ENCODE measurements around the gene FAM120AOS. TPM values are rescaled to one million over a fixed set of nuclear protein-coding genes. Genes with fewer than 3 reads are reported as not detected.

Gene FAM120AOS
- total and polyA plus RNA-seq, 2 of the 8 experiments (the other 6 are each of a cell fraction or from before 2014, with no cell fraction given), result 29.6 to 37.6 TPM

DNA sequence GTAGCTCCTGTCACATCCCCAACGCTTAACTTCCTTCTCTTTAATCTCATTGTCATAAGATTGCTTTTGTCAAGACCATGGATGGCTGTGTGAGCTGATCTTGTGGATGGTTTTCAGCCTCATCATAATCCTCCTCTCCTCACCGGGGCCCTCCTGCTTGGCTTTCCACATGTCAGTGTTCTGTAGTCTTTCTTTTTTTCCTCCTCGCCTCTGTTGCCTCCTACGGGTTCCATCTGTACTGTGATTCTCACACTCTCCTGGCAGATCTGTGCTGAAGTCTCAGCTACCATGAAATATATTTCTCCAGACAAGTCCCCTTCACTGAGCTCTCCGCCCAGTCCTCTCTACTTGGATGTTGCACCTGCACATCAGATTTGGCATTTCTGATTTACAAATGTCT lies 34.9 kb upstream of the FAM120AOS start:
- no peaks in the 10 kb centered on the region for H3K9me3 ChIP-seq (ENCODE audit: insufficient read depth in 2 of 2, low read depth in 1 of 2, low read length in 1 of 2)
- no peak overlapping the region for H2AK5ac ChIP-seq (ENCODE audit: low read depth, low read length)
- TF ChIP-seq SP2 (IDR thresholded peaks at IDR 0.05; ENCODE audit: low read length) (no peak), MAFK (IDR thresholded peaks at IDR 0.05; ENCODE audit: low read depth, low read length) (no peak), POLR2A (IDR thresholded peaks at IDR 0.05; ENCODE audit: control extremely low read depth in 1 of 2, low read depth in 2 of 2, low read length in 2 of 2) (no peak), CHD1 (IDR thresholded peaks at IDR 0.05; ENCODE audit: low read depth, low read length) (no peak), SP1 (IDR thresholded peaks at IDR 0.05; ENCODE audit: low read depth, low read length) (no peak), PHF8 (conservative IDR thresholded peaks at IDR 0.05; ENCODE audit: low read depth, low read length) (no peak), KDM5A (IDR thresholded peaks at IDR 0.05; ENCODE audit: low read length) (no peak), RAD21 (IDR thresholded peaks at IDR 0.05 in 1 of 2, conservative IDR thresholded peaks at IDR 0.05 in 1 of 2; ENCODE audit: low read depth in 2 of 2, low read length in 2 of 2) (no peak)
- H4K5ac ChIP-seq (ENCODE audit: insufficient read length, low read depth, low read length), result no peak overlapping the region
- ChIA-PET POLR2A (ENCODE audit: partially characterized antibody) (no interaction called here), CTCF (ENCODE audit: partially characterized antibody) (no interaction called here)
- no peak overlapping the region for H3K14ac ChIP-seq (ENCODE audit: insufficient read length)
- no peak overlapping the region for H2AFZ ChIP-seq (ENCODE audit: low read length)
- H3K56ac ChIP-seq (replicated peaks; ENCODE audit: insufficient read length, low read depth, low read length), result no peak overlapping the region
- no peak overlapping the region for H4K91ac ChIP-seq (replicated peaks; ENCODE audit: insufficient read length, low read length)
- H3K23ac ChIP-seq (ENCODE audit: insufficient read length), result no peak overlapping the region
- H3K79me1 ChIP-seq (ENCODE audit: low read depth, low read length), result peaks cover 14% of the 10 kb centered on the region
- no peak overlapping the region for H3K9ac ChIP-seq (replicated peaks in 1 of 4; ENCODE audit: extremely low read depth in 1 of 4, low read depth in 3 of 4, low read length in 3 of 4)
- no peak overlapping the region for H2BK15ac ChIP-seq (ENCODE audit: low read length)
- H3K4me1 ChIP-seq (replicated peaks in 1 of 4; ENCODE audit: control insufficient read depth in 3 of 4, insufficient read depth in 4 of 4, low read length in 3 of 4), result no peaks in the 10 kb centered on the region
- no peak overlapping the region for H3K18ac ChIP-seq (ENCODE audit: extremely low read depth, low read length)
- no peaks in the 10 kb centered on the region for H3K27me3 ChIP-seq (replicated peaks in 1 of 4; ENCODE audit: control insufficient read depth in 3 of 4, extremely low read depth in 1 of 4, insufficient read depth in 3 of 4, low read length in 3 of 4)
- no peak overlapping the region for H2BK12ac ChIP-seq (ENCODE audit: low read depth, low read length)
- peaks cover 2 to 12% (median 5%) of the 10 kb centered on the region in 4 experiments; a peak in 7 of 8 replicates for H3K36me3 ChIP-seq (ENCODE audit: control insufficient read depth in 2 of 4, insufficient read depth in 4 of 4, low read length in 3 of 4)
- H4K8ac ChIP-seq (ENCODE audit: extremely low read depth, insufficient read depth, low read length), result no peak overlapping the region
- peaks cover 0 to 6% of the 10 kb centered on the region in 2 experiments for H4K20me1 ChIP-seq (replicated peaks in 1 of 2; ENCODE audit: control insufficient read depth in 1 of 2, insufficient read depth in 2 of 2, low read length in 2 of 2)
- no peaks in the 10 kb centered on the region for H3K23me2 ChIP-seq (ENCODE audit: low read depth, low read length)
- no peak overlapping the region for H3K27ac ChIP-seq (ENCODE audit: low read depth, low read length)
- no peak overlapping the region for H2BK5ac ChIP-seq (ENCODE audit: low read depth, low read length)
- H3K4ac ChIP-seq (replicated peaks; ENCODE audit: insufficient read length, low read depth, low read length), result no peak overlapping the region
- no peak overlapping the region for H2BK20ac ChIP-seq (ENCODE audit: low read length)
- no peak overlapping the region for H3K4me3 ChIP-seq (ENCODE audit: extremely low read depth in 1 of 4, insufficient read depth in 2 of 4, low read depth in 3 of 4, low read length in 4 of 4)
- H3K79me2 ChIP-seq (ENCODE audit: control insufficient read depth in 1 of 2, insufficient read depth in 2 of 2, low read length in 2 of 2), result peaks cover 0 to 32% of the 10 kb centered on the region in 2 experiments; a peak in 2 of 4 replicates
- 91% methylated on average over 5 of the region's 5 CpGs; no CpG with 5 or more reads in 1 of the 2 experiments for WGBS, 2 experiments (ENCODE audit: extremely low coverage in 1 of 2, insufficient coverage in 1 of 2, insufficient read length in 1 of 2, insufficient replicate concordance in 2 of 2, low coverage in 1 of 2, low lambda C conversion rate in 2 of 2, missing lambda C conversion rate in 1 of 2)
- H3K4me2 ChIP-seq (ENCODE audit: insufficient read depth in 1 of 2, low read depth in 2 of 2, low read length in 2 of 2), result no peak overlapping the region
- DNase-seq (ENCODE audit: low read depth in 1 of 2, low spot score in 2 of 2) (no peak), FAIRE-seq (no peak)
- H2BK120ac ChIP-seq (replicated peaks; ENCODE audit: low read depth, low read length), result no peak overlapping the region
